H1 (cell line): ENCODE measurements around the gene ZNF200. TPM values are rescaled to one million over a fixed set of nuclear protein-coding genes. Genes with fewer than 3 reads are reported as not detected.

Experiments
- CTCF ChIA-PET: fragments of 300-600 bp; sonication (Branson Sonifier 250); formaldehyde crosslinking; loops from one replicate; lab custom pipeline; 2021; ENCODE audit not compliant: partially characterized antibody; lab: Charles Lee
- POLR2A ChIA-PET: fragments of 300-600 bp; sonication (Branson Sonifier 250); formaldehyde crosslinking; loops from one replicate; lab custom pipeline; 2021; ENCODE audit warnings: inconsistent platforms; ENCODE audit not compliant: partially characterized antibody; lab: Charles Lee
- DNase-seq, 2 experiments: peaks; one replicate each; pipeline versions ENCODE4 v3.0.0 to v3.0.0-alpha.2; 2010 to 2022; ENCODE audit warnings: low spot score in 2 of 2, low read depth in 1 of 2, mixed read lengths in 1 of 2
- FAIRE-seq: peaks from 2 replicates; lab custom pipeline; 2011; peaks lifted over from hg19 to GRCh38; lab: Jason Lieb, UNC
- H2AFZ ChIP-seq: 2 replicates; pipeline ENCODE4 v1.8.1; 2012; ENCODE audit warnings: low read length, inconsistent platforms
- H2AK5ac ChIP-seq: 2 replicates; pipeline ENCODE4 v1.6.1; 2013; ENCODE audit warnings: low read depth, low read length
- H2BK120ac ChIP-seq: replicated peaks from 2 replicates; pipeline ENCODE3; 2013; ENCODE audit warnings: low read depth, low read length, inconsistent platforms
- H2BK12ac ChIP-seq: 2 replicates; pipeline ENCODE4 v1.6.1; 2013; ENCODE audit warnings: low read depth, low read length
- H2BK15ac ChIP-seq: 2 replicates; pipeline ENCODE4 v1.6.1; 2013; ENCODE audit warnings: low read length
- H2BK20ac ChIP-seq: 2 replicates; pipeline ENCODE4 v1.6.1; 2013; ENCODE audit warnings: low read length
- H2BK5ac ChIP-seq: 2 replicates; pipeline ENCODE4 v1.6.1; 2013; ENCODE audit warnings: low read depth, low read length
- H3K14ac ChIP-seq: 2 replicates; pipeline ENCODE4 v1.6.1; 2013; ENCODE audit warnings: inconsistent platforms; ENCODE audit not compliant: insufficient read length
- H3K18ac ChIP-seq: 2 replicates; pipeline ENCODE4 v1.6.1; 2013; ENCODE audit warnings: low read length; ENCODE audit errors: extremely low read depth
- H3K23ac ChIP-seq: 2 replicates; pipeline ENCODE4 v1.6.1; 2013; ENCODE audit warnings: inconsistent platforms; ENCODE audit not compliant: insufficient read length
- H3K23me2 ChIP-seq: 2 replicates; pipeline ENCODE4 v1.6.1; 2013; ENCODE audit warnings: low read depth, low read length
- H3K27ac ChIP-seq: 2 replicates; pipeline ENCODE4 v1.6.1; 2011; ENCODE audit warnings: low read depth, low read length, inconsistent platforms
- H3K27me3 ChIP-seq, 4 experiments: replicated peaks in 1 of 4; 1 replicate in 1 of 4; 2 replicates in 3 of 4; pipeline versions ENCODE4 v1.6.1 to v1.8.1; 2011 to 2013; ENCODE audit warnings: low read length in 3 of 4, mild to moderate bottlenecking in 3 of 4, inconsistent platforms in 2 of 4, mixed read lengths in 2 of 4, moderate library complexity in 1 of 4; ENCODE audit not compliant: control insufficient read depth in 3 of 4, insufficient read depth in 3 of 4; ENCODE audit errors: extremely low read depth in 1 of 4
- H3K36me3 ChIP-seq, 4 experiments: 2 replicates each; pipeline versions ENCODE4 v1.6.1 to v1.8.1; 2011 to 2013; ENCODE audit warnings: mild to moderate bottlenecking in 4 of 4, low read length in 3 of 4, moderate library complexity in 2 of 4, control low read depth in 1 of 4, inconsistent platforms in 1 of 4; ENCODE audit not compliant: insufficient read depth in 4 of 4, control insufficient read depth in 2 of 4
- H3K4ac ChIP-seq: replicated peaks from 2 replicates; pipeline ENCODE3; 2013; ENCODE audit warnings: low read length, low read depth, mixed read lengths, inconsistent platforms; ENCODE audit not compliant: insufficient read length
- H3K4me1 ChIP-seq, 4 experiments: replicated peaks in 1 of 4; 1 replicate in 1 of 4; 2 replicates in 3 of 4; pipeline versions ENCODE4 v1.6.1 to v1.8.1; 2011 to 2013; ENCODE audit warnings: low read length in 3 of 4, inconsistent platforms in 2 of 4, mixed read lengths in 1 of 4; ENCODE audit not compliant: insufficient read depth in 4 of 4, control insufficient read depth in 3 of 4
- H3K4me2 ChIP-seq, 2 experiments: 2 replicates each; pipeline versions ENCODE4 v1.6.1 to v1.8.1; 2011 to 2013; ENCODE audit warnings: low read depth in 2 of 2, low read length in 2 of 2, control low read depth in 1 of 2, inconsistent platforms in 1 of 2, mild to moderate bottlenecking in 1 of 2; ENCODE audit not compliant: insufficient read depth in 1 of 2
- H3K4me3 ChIP-seq, 4 experiments: fragments of 200-600, 300-600 bp in 1 of 4; sonication (generic), shearing (Covaris generic), sonication (Bioruptor Twin) in 1 of 4; 2 replicates each; pipeline versions ENCODE4 v1.5.1 to v1.8.1; 2011 to 2016; ENCODE audit warnings: low read length in 4 of 4, low read depth in 3 of 4, control low read depth in 2 of 4, inconsistent platforms in 2 of 4, mild to moderate bottlenecking in 2 of 4, mixed read lengths in 1 of 4, moderate library complexity in 1 of 4; ENCODE audit not compliant: insufficient read depth in 2 of 4; ENCODE audit errors: extremely low read depth in 1 of 4
- H3K56ac ChIP-seq: replicated peaks from 2 replicates; pipeline ENCODE3; 2013; ENCODE audit warnings: low read depth, mild to moderate bottlenecking, mixed read lengths, low read length, inconsistent platforms; ENCODE audit not compliant: insufficient read length
- H3K79me1 ChIP-seq: 2 replicates; pipeline ENCODE4 v1.6.1; 2013; ENCODE audit warnings: low read depth, low read length, control low read depth
- H3K79me2 ChIP-seq, 2 experiments: 2 replicates each; pipeline versions ENCODE4 v1.6.1 to v1.8.1; 2012 to 2013; ENCODE audit warnings: low read length in 2 of 2, mild to moderate bottlenecking in 2 of 2, inconsistent platforms in 1 of 2; ENCODE audit not compliant: insufficient read depth in 2 of 2, control insufficient read depth in 1 of 2
- H3K9ac ChIP-seq, 4 experiments: replicated peaks in 1 of 4; 1 replicate in 1 of 4; 2 replicates in 3 of 4; pipeline versions ENCODE4 v1.6.1 to v1.8.1; 2011 to 2013; ENCODE audit warnings: low read depth in 3 of 4, low read length in 3 of 4, control low read depth in 2 of 4, mild to moderate bottlenecking in 2 of 4, moderate library complexity in 2 of 4, inconsistent platforms in 1 of 4; ENCODE audit errors: extremely low read depth in 1 of 4
- H3K9me3 ChIP-seq, 2 experiments: 2 replicates each; pipeline versions ENCODE4 v1.6.1 to v1.8.1; 2012 to 2013; ENCODE audit warnings: mild to moderate bottlenecking in 2 of 2, moderate library complexity in 2 of 2, control low read depth in 1 of 2, inconsistent platforms in 1 of 2, low read depth in 1 of 2, low read length in 1 of 2, mixed read lengths in 1 of 2; ENCODE audit not compliant: insufficient read depth in 2 of 2
- H4K20me1 ChIP-seq, 2 experiments: replicated peaks in 1 of 2; 2 replicates each; pipeline versions ENCODE3 to v1.8.1; 2011 to 2013; ENCODE audit warnings: inconsistent platforms in 2 of 2, low read length in 2 of 2, mild to moderate bottlenecking in 1 of 2; ENCODE audit not compliant: insufficient read depth in 2 of 2, control insufficient read depth in 1 of 2
- H4K5ac ChIP-seq: 2 replicates; pipeline ENCODE4 v1.6.1; 2013; ENCODE audit warnings: low read length, low read depth, mixed read lengths, inconsistent platforms; ENCODE audit not compliant: insufficient read length
- H4K8ac ChIP-seq: 2 replicates; pipeline ENCODE4 v1.8.0; 2013; ENCODE audit warnings: mild to moderate bottlenecking, moderate library complexity, low read length, inconsistent platforms; ENCODE audit not compliant: insufficient read depth; ENCODE audit errors: extremely low read depth
- H4K91ac ChIP-seq: replicated peaks from 2 replicates; pipeline ENCODE3; 2013; ENCODE audit warnings: low read length, mixed read lengths, inconsistent platforms; ENCODE audit not compliant: insufficient read length
- SIRT6 ChIP-seq: IDR thresholded peaks from one replicate; pipeline ENCODE4 v1.7.1; 2012; ENCODE audit warnings: low read length, inconsistent platforms
- WGBS, 2 experiments: shearing (Covaris generic) in 1 of 2; methylation state at CpG; one replicate each; pipeline versions ENCODE4 v1.1.6 to v1.1.7; 2013 to 2015; ENCODE audit warnings: low lambda C conversion rate in 2 of 2, mixed read lengths in 2 of 2, inconsistent platforms in 1 of 2, low coverage in 1 of 2, missing lambda C conversion rate in 1 of 2; ENCODE audit not compliant: insufficient replicate concordance in 2 of 2, insufficient coverage in 1 of 2, insufficient read length in 1 of 2; ENCODE audit errors: extremely low coverage in 1 of 2, missing lambda C conversion rate in 1 of 2; 5-methylcytosine and 5-hydroxymethylcytosine counted together
- polyA plus RNA-seq, 7 experiments: library from polyadenylated mRNA; depleted of rRNA in 3 of 7; stranded (reverse) in 5 of 7; unstranded in 2 of 7; fragments of >200 nt in 5 of 7; fragments of 200-250 nt in 2 of 7; gene quantifications; 1 replicate in 5 of 7; 2 replicates in 1 of 7; 4 replicates in 1 of 7; pipeline versions ENCODE4 v1.2.1 to v1.2.3, GENCODE V29; 2011 to 2013; ENCODE audit warnings: missing spikeins in 2 of 7, mixed read lengths in 2 of 7
- total RNA-seq: library from RNA; stranded (reverse); fragmentation: NEBNext Ultra II Directional; extraction: Animal tissue kit (Norgen Biotek cat#: 25700); gene quantifications from 2 replicates; pipeline ENCODE4 v1.2.1, GENCODE V29; 2021

Gene ZNF200
- total and polyA plus RNA-seq, 2 of the 8 experiments (the other 6 are each of a cell fraction or from before 2014, with no cell fraction given), result 2.7 to 9.9 TPM

- Histone ChIP-seq H3K23me2 (no peaks in the 10 kb centered on the region), H2BK12ac (no peak overlapping the region), H4K20me1 (no peaks in the 10 kb centered on the region), H3K4ac (no peak overlapping the region), H3K56ac (no peak overlapping the region), H3K23ac (no peak overlapping the region), H3K4me2 (no peak overlapping the region), H3K4me1 (no peaks in the 10 kb centered on the region), H3K4me3 (no peak overlapping the region), H4K8ac (no peak overlapping the region), H3K9me3 (peaks cover 32 to 50% of the 10 kb centered on the region in 2 experiments), H3K79me1 (no peaks in the 10 kb centered on the region), H2BK5ac (no peak overlapping the region), H2BK120ac (no peak overlapping the region), H3K18ac (no peak overlapping the region), H2AK5ac (no peak overlapping the region), H2BK20ac (no peak overlapping the region), H4K91ac (no peak overlapping the region), H2AFZ (no peak overlapping the region), H3K27ac (no peak overlapping the region), H4K5ac (no peak overlapping the region), H2BK15ac (no peak overlapping the region), H3K14ac (no peak overlapping the region), H3K79me2 (no peaks in the 10 kb centered on the region), H3K36me3 (no peaks in the 10 kb centered on the region), H3K27me3 (no peaks in the 10 kb centered on the region), H3K9ac (no peak overlapping the region)
- POLR2A ChIA-PET, result no interaction called here
- no peak for TF ChIP-seq SIRT6
- CTCF ChIA-PET, result no interaction called here
- no peak for DNase-seq
- no peak for FAIRE-seq
- WGBS, 2 experiments, result 78% methylated on average over 1 of the region's 1 CpG; no CpG with 5 or more reads in 1 of the 2 experiments
These were observed 22.4 kb downstream of the ZNF200 start for GRCh38 chr16:3212567-3212966.
